ENCODE data around the gene SDK2.

DNA sequence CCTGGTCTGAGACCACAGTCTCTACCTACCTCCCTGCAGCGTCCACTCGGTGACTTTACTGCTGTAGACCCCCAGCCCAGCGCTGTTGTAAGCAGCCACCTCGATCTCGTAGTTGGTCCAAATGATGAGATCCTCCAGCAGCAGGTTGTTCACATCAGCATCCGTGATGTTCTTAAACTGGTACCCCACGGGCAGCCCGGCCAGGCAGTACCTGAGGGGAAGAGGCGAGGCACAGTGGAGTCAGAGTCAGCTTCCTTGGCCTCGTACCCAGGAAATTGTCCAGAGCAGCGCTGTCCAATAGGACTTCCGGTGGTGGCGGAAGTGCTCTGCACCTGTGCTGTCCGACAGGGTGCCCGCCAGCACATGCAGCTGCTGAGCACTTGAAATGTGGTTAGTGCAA lies 228.5 kb downstream of the SDK2 start:
- TF ChIP-seq EZH2 (IDR thresholded peaks at IDR 0.05; ENCODE audit: insufficient read depth, low read length), result no peak
- TF ChIP-seq, protein P1, sequence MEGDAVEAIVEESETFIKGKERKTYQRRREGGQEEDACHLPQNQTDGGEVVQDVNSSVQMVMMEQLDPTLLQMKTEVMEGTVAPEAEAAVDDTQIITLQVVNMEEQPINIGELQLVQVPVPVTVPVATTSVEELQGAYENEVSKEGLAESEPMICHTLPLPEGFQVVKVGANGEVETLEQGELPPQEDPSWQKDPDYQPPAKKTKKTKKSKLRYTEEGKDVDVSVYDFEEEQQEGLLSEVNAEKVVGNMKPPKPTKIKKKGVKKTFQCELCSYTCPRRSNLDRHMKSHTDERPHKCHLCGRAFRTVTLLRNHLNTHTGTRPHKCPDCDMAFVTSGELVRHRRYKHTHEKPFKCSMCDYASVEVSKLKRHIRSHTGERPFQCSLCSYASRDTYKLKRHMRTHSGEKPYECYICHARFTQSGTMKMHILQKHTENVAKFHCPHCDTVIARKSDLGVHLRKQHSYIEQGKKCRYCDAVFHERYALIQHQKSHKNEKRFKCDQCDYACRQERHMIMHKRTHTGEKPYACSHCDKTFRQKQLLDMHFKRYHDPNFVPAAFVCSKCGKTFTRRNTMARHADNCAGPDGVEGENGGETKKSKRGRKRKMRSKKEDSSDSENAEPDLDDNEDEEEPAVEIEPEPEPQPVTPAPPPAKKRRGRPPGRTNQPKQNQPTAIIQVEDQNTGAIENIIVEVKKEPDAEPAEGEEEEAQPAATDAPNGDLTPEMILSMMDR (IDR thresholded peaks at IDR 0.05; ENCODE audit: insufficient read depth, low read depth, low read length), result no peak
